Stimulated activated naive B cell treated with anti-CD40 and anti-IgM and Interleukin-4, amounts not matched to agents 10 μg/mL and 1 μg/mL and 100 μg/mL, for 72 hours (primary cell): ENCODE measurements around the gene TSR3.

Experiments
- ATAC-seq, 2 donors: fragments of 150-1000 bp; cut with Tn5 transposase; replicated peaks; 2 replicates each; pipeline ENCODE4 v1.10.0; 2021; ENCODE audit warnings: moderate library complexity in 1 of 2
- DNase-seq: peaks from one replicate; pipeline ENCODE4 v3.0.0; 2021
- H3K27ac Mint-ChIP-seq: one replicate; pipeline ENCODE4 v1.8.0; 2022; ENCODE audit warnings: mild to moderate bottlenecking, mixed read lengths
- H3K27me3 Mint-ChIP-seq, 2 donors: one replicate each; pipeline ENCODE4 v1.8.0; 2022; ENCODE audit warnings: mixed read lengths in 2 of 2
- H3K36me3 Mint-ChIP-seq, 2 donors: one replicate each; pipeline ENCODE4 v1.8.0; 2022; ENCODE audit warnings: mixed read lengths in 2 of 2, mild to moderate bottlenecking in 1 of 2
- H3K4me1 Mint-ChIP-seq, 2 donors: one replicate each; pipeline ENCODE4 v1.8.0; 2022; ENCODE audit warnings: mixed read lengths in 2 of 2, mild to moderate bottlenecking in 1 of 2
- H3K4me3 Mint-ChIP-seq, 2 donors: one replicate each; pipeline ENCODE4 v1.8.0; 2022; ENCODE audit warnings: mild to moderate bottlenecking in 2 of 2, mixed read lengths in 2 of 2, moderate library complexity in 1 of 2
- H3K9me3 Mint-ChIP-seq, 2 donors: one replicate each; pipeline ENCODE4 v1.8.0; 2022; ENCODE audit warnings: mixed read lengths in 2 of 2, mild to moderate bottlenecking in 1 of 2

TSR3 gene

DNA sequence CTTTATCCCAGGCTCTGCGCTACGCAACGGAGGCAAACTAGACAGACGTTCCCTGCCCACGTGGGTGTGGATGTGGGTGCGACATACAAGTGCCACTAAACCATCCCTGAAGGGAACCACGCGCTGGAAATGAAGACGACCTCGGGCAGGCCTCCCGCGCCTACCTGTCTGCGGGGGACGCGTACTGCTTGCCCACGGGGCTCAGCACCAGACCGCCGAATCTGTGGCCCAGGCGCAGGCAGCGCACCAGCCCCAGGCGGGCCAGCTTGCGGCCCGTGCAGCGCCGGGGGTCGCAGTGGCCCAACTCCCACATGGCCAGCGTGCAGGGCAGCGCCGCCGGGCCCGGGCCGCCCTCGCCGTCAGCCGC, 480 bp downstream of the TSR3 start:
- no peaks in the 10 kb centered on the region for H3K27me3 Mint-ChIP-seq
- H3K4me1 Mint-ChIP-seq, result peaks cover 34 to 59% of the 10 kb centered on the region in 2 donors
- ATAC-seq (peak; percentile 40 to 48), DNase-seq (no peak)
- H3K9me3 Mint-ChIP-seq, result no peaks in the 10 kb centered on the region
- H3K27ac Mint-ChIP-seq, result peak overlapping the region; percentile 93
- peak overlapping the region; percentile 88 to 91 for H3K4me3 Mint-ChIP-seq
- H3K36me3 Mint-ChIP-seq, result peaks cover 6 to 30% of the 10 kb centered on the region in 2 donors

- DNase-seq (no peak), ATAC-seq (no peak)
- Mint-ChIP-seq H3K4me3 (peak overlapping the region; percentile 88 to 91), H3K27ac (peak overlapping the region; percentile 93), H3K9me3 (no peaks in the 10 kb centered on the region), H3K36me3 (peaks cover 5 to 30% of the 10 kb centered on the region in 2 donors), H3K4me1 (peaks cover 32 to 54% of the 10 kb centered on the region in 2 donors), H3K27me3 (no peaks in the 10 kb centered on the region)
These were observed 987 bp downstream of the TSR3 start for GRCh38 chr16:1350691-1351090.

DNA sequence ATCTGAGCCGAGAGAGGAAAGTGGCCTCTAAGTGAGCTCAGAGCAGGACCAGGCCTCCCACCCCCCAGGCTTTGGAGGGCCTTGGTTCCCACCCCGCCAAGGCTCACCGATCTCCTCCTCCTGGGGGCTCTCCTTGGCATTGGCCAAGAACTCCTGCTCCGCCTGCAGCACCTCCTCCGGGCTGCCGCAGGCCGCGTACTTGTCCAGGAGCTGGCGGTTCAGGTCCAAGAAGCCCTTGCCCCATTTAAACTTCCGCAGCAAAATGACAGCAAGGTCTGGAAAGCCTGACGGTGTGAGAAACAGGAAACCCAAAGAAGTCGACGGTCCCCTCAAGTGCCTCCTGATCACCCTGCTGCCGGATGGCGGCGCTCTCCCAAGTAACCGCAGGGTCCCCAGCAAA, 1.7 kb downstream of the TSR3 start:
- Mint-ChIP-seq H3K27me3 (no peaks in the 10 kb centered on the region), H3K9me3 (no peaks in the 10 kb centered on the region), H3K4me3 (peak overlapping the region; percentile 13 to 32), H3K36me3 (peaks cover 4 to 26% of the 10 kb centered on the region in 2 donors), H3K27ac (peak overlapping the region; percentile 93), H3K4me1 (peaks cover 24 to 46% of the 10 kb centered on the region in 2 donors)
- ATAC-seq, result no peak
- DNase-seq, result no peak

DNA sequence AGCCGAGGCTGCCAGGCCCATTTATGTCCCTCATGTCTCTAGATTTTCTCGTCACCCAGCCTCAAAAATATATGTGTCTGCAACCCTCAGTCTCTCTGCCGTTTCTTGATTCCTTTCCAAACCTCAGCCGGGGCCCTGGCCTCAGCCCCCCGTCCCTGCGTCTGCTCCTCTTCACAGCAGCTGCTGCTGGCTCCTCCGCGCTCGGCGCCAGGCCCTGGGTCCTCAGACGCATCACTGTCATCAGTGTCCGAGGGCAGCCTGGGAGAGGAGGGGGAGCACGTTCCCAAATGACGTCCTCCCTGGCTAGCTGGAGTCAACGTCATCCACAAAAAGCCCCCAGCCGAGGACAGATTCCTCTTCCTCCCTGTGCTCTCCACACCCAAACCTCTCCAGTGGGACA, 2.3 kb downstream of the TSR3 start:
- Mint-ChIP-seq H3K4me1 (peaks cover 21 to 43% of the 10 kb centered on the region in 2 donors), H3K4me3 (no peak overlapping the region), H3K9me3 (no peaks in the 10 kb centered on the region), H3K27ac (no peak overlapping the region), H3K36me3 (peaks cover 4 to 26% of the 10 kb centered on the region in 2 donors), H3K27me3 (no peaks in the 10 kb centered on the region)
- no peak for ATAC-seq
- DNase-seq, result no peak

- Mint-ChIP-seq H3K9me3 (no peaks in the 10 kb centered on the region), H3K4me3 (no peak overlapping the region), H3K4me1 (peaks cover 25 to 46% of the 10 kb centered on the region in 2 donors), H3K27me3 (no peaks in the 10 kb centered on the region), H3K27ac (no peak overlapping the region), H3K36me3 (peaks cover 4 to 25% of the 10 kb centered on the region in 2 donors)
- no peak for ATAC-seq
- DNase-seq, result no peak
These were observed 2.8 kb downstream of the TSR3 start for GRCh38 chr16:1348926-1349325.

- no peak for ATAC-seq
- Mint-ChIP-seq H3K4me1 (peaks cover 24 to 46% of the 10 kb centered on the region in 2 donors), H3K27me3 (no peaks in the 10 kb centered on the region), H3K36me3 (peaks cover 4 to 20% of the 10 kb centered on the region in 2 donors), H3K4me3 (no peak overlapping the region), H3K9me3 (no peaks in the 10 kb centered on the region), H3K27ac (no peak overlapping the region)
- DNase-seq, result no peak
These were observed 3.2 kb downstream of the TSR3 start for GRCh38 chr16:1348441-1348840.

DNA sequence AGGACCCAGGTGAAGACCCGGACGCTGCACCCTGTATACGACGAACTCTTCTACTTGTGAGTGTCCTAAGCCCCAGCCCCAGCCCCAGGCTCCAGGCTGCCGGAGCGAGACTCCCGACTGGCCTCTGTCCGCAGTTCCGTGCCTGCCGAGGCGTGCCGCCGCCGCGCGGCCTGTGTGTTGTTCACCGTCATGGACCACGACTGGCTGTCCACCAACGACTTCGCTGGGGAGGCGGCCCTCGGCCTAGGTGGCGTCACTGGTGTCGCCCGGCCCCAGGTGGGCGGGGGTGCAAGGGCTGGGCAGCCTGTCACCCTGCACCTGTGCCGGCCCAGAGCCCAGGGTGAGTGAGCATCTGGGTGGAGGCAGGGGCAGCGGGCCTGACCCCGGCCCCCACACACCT, 3.7 kb downstream of the TSR3 start:
- Mint-ChIP-seq H3K27me3 (no peaks in the 10 kb centered on the region), H3K27ac (no peak overlapping the region), H3K4me1 (peaks cover 24 to 46% of the 10 kb centered on the region in 2 donors), H3K9me3 (no peaks in the 10 kb centered on the region), H3K4me3 (no peak overlapping the region), H3K36me3 (peaks cover 4 to 19% of the 10 kb centered on the region in 2 donors)
- DNase-seq (no peak), ATAC-seq (no peak)

DNA sequence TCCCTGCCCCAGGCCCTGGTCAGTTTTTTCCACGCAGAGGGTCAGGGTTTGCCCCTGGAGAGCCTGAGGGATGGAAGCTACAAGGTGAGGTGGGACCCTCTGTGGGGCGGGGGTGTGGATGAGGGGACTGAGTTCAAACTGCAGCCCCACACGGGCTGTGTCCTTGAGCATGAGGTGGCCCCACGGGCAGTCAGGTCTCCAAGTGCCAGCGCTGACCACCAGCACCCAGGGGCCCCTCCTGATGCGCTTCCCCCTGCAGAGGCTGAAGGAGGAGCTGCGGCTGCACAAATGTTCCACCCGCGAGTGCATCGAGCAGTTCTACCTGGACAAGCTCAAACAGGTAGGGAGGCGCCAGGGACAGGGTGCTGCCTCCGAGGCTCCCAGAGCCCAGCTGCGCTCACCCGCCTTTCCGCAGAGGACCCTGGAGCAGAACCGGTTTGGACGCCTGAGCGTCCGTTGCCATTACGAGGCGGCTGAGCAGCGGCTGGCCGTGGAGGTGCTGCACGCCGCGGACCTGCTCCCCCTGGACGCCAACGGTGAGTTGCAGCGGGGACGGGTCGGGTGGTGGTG, 4.3 kb downstream of the TSR3 start:
- ATAC-seq, result no peak
- H3K9me3 Mint-ChIP-seq, result no peaks in the 10 kb centered on the region
- H3K4me3 Mint-ChIP-seq, result no peak overlapping the region
- no peaks in the 10 kb centered on the region for H3K27me3 Mint-ChIP-seq
- peaks cover 4 to 16% of the 10 kb centered on the region in 2 donors for H3K36me3 Mint-ChIP-seq
- peaks cover 26 to 46% of the 10 kb centered on the region in 2 donors for H3K4me1 Mint-ChIP-seq
- DNase-seq, result no peak
- H3K27ac Mint-ChIP-seq, result no peak overlapping the region

- H3K4me3 Mint-ChIP-seq, result no peak overlapping the region
- DNase-seq (no peak), ATAC-seq (no peak)
- H3K36me3 Mint-ChIP-seq, result peaks cover 4 to 16% of the 10 kb centered on the region in 2 donors
- peaks cover 28 to 47% of the 10 kb centered on the region in 2 donors for H3K4me1 Mint-ChIP-seq
- no peaks in the 10 kb centered on the region for H3K9me3 Mint-ChIP-seq
- H3K27ac Mint-ChIP-seq, result peak overlapping the region; percentile 14
- H3K27me3 Mint-ChIP-seq, result no peaks in the 10 kb centered on the region
These were observed 5.0 kb downstream of the TSR3 start for GRCh38 chr16:1346422-1347285.

GRCh38 chr16:1345651-1346421, 5.8 kb downstream of the TSR3 start:
- Mint-ChIP-seq H3K27me3 (no peaks in the 10 kb centered on the region), H3K36me3 (peaks cover 4 to 16% of the 10 kb centered on the region in 2 donors), H3K4me1 (peaks cover 28 to 50% of the 10 kb centered on the region in 2 donors), H3K4me3 (no peak overlapping the region), H3K27ac (peak overlapping the region; percentile 14), H3K9me3 (no peaks in the 10 kb centered on the region)
- no peak for DNase-seq
- ATAC-seq, result no peak

DNA sequence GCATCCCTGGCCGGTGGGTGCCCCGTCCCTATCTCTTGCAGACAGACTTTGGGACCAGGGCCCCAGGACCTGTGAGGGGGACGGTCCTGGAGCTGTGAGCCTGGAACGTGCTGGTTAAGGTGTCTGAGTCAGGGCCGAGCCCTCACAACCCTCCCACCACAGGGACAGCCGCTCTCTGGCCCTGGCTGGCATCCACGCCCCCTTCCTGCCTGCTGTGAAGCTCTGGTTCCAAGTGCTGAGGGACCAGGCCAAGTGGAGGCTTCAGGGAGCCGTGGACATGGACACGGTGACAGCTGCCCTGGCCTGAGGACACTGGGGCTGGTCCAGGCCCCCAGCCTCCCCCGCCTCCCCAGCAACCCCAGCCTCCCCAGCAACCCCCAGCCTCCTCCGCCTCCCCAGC, 6.6 kb downstream of the TSR3 start:
- ATAC-seq (no peak), DNase-seq (no peak)
- H3K4me3 Mint-ChIP-seq, result no peak overlapping the region
- no peaks in the 10 kb centered on the region for H3K27me3 Mint-ChIP-seq
- peaks cover 22 to 43% of the 10 kb centered on the region in 2 donors for H3K4me1 Mint-ChIP-seq
- peaks cover 4 to 13% of the 10 kb centered on the region in 2 donors for H3K36me3 Mint-ChIP-seq
- no peak overlapping the region for H3K27ac Mint-ChIP-seq
- H3K9me3 Mint-ChIP-seq, result no peaks in the 10 kb centered on the region

DNA sequence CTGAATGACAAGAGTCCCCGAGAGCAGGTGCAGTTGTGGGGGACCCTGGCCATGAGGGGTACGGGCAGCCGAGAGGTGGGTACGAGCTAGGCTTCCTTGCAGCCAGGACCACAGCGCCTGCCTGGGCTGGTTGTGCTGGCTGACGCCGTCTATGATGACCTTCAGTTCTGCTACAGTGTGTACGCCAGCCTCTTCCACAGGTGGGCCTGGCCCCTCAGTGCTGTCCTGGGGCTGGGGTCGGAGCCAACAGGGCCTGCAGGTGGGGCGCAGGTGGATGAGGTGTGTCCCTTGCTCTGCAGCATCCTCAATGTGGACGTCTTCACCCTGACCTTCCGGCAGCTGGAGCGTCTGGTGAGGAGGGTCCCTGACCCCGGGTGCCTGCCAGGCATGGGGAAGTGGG, 7.2 kb downstream of the TSR3 start:
- Mint-ChIP-seq H3K9me3 (no peaks in the 10 kb centered on the region), H3K4me3 (peak overlapping the region in 1 of 2 donors; percentile 13), H3K27me3 (no peaks in the 10 kb centered on the region), H3K4me1 (peaks cover 22 to 37% of the 10 kb centered on the region in 2 donors), H3K27ac (peak overlapping the region; percentile 9), H3K36me3 (peaks cover 2 to 10% of the 10 kb centered on the region in 2 donors)
- ATAC-seq (no peak), DNase-seq (no peak)

DNA sequence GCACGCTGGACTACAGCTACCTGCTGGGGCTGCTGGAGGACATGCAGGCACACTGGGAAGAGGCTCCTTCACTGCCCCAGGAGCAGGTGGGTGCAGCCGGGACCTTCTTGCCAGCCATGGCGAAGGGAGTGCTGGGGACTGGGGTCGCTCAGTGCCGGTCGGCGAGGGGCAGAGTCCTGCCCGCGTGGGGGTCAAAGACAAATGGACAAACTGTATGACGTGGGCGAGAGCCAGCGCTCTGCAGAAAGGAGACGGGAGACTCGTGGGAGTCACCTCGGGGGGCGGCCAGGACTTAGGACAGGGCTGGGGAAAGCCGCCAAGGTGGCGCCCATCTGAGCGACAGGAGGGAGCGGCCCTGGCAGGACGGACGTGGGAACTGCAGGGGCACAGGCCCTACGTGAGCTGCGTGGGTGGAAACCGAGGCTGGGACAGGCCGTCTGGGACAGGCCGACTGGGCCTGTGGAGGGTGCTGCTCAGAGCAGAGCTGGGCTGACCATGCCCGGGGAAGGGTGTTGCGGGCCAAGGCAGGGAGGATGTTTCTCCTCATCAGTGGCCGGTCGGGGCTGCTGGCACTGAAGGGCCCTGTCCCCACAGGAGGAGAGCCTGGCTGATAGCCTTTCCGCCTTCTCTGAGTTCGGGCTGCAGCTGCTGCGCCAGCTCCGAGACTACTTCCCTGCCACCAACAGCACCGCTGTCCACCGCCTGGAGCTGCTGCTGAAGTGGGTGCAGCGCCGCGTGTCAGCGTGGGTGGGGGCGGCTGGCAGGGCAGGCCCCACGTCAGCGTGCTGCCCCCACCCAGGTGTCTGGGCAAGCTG, 8.0 kb downstream of the TSR3 start:
- no peak for ATAC-seq

More for the DNA sequence above, 8.0 kb downstream of the TSR3 start:
- DNase-seq, result no peak
- Mint-ChIP-seq H3K4me3 (peak overlapping the region; percentile 50 to 70), H3K27ac (peak overlapping the region; percentile 90), H3K9me3 (no peaks in the 10 kb centered on the region), H3K4me1 (peaks cover 21 to 33% of the 10 kb centered on the region in 2 donors), H3K27me3 (no peaks in the 10 kb centered on the region), H3K36me3 (peaks cover 2 to 7% of the 10 kb centered on the region in 2 donors)
